HG03045 (cell line): ENCODE data around the gene GABRG3.

Experiments
- ATAC-seq: cut with Tn5 transposase; IDR thresholded peaks from one replicate; pipeline ENCODE4 v1.9.1; 2021; ENCODE audit warnings: mild to moderate bottlenecking, moderate library complexity; ENCODE audit not compliant: unreplicated experiment

GABRG3 gene

GRCh38 chr15:27237319-27237939 lies 266.4 kb downstream of the GABRG3 start:
- no peak for ATAC-seq

GRCh38 chr15:27238209-27238608 lies 267.2 kb downstream of the GABRG3 start:
- ATAC-seq, result no peak

- ATAC-seq, result no peak
Observed at GRCh38 chr15:27238707-27239423, 267.9 kb downstream of the GABRG3 start.

GRCh38 chr15:27241943-27242342 lies 271.0 kb downstream of the GABRG3 start:
- ATAC-seq, result no peak

GRCh38 chr15:27244047-27244446 lies 273.1 kb downstream of the GABRG3 start:
- ATAC-seq, result no peak

- ATAC-seq, result no peak
Observed at GRCh38 chr15:27248251-27248650, 277.3 kb downstream of the GABRG3 start.

- no peak for ATAC-seq
Observed at GRCh38 chr15:27249046-27249759, 278.2 kb downstream of the GABRG3 start.

GRCh38 chr15:27249760-27250109 lies 278.8 kb downstream of the GABRG3 start:
- ATAC-seq, result no peak

- ATAC-seq, result no peak
Observed at GRCh38 chr15:27250223-27250622, 279.2 kb downstream of the GABRG3 start.

GRCh38 chr15:27254055-27254454 lies 283.1 kb downstream of the GABRG3 start:
- ATAC-seq, result no peak

- ATAC-seq, result no peak
Observed at GRCh38 chr15:27254801-27255200, 283.8 kb downstream of the GABRG3 start.

- ATAC-seq, result no peak
Observed at GRCh38 chr15:27256446-27256845, 285.5 kb downstream of the GABRG3 start.

- ATAC-seq, result no peak
Observed at GRCh38 chr15:27258287-27258686, 287.3 kb downstream of the GABRG3 start.

- no peak for ATAC-seq
Observed at GRCh38 chr15:27260523-27260922, 289.5 kb downstream of the GABRG3 start.

GRCh38 chr15:27268923-27269322 lies 297.9 kb downstream of the GABRG3 start:
- ATAC-seq, result no peak

GRCh38 chr15:27271258-27271657 lies 300.3 kb downstream of the GABRG3 start:
- no peak for ATAC-seq

- no peak for ATAC-seq
Observed at GRCh38 chr15:27272427-27272826, 301.4 kb downstream of the GABRG3 start.

GRCh38 chr15:27273506-27273905 lies 302.5 kb downstream of the GABRG3 start:
- ATAC-seq, result no peak

GRCh38 chr15:27278761-27279160 lies 307.8 kb downstream of the GABRG3 start:
- no peak for ATAC-seq

GRCh38 chr15:27292641-27293040 lies 321.7 kb downstream of the GABRG3 start:
- ATAC-seq, result no peak

GRCh38 chr15:27293607-27294006 lies 322.6 kb downstream of the GABRG3 start:
- no peak for ATAC-seq

GRCh38 chr15:27317736-27318135 lies 346.8 kb downstream of the GABRG3 start:
- ATAC-seq, result no peak
